ENCODE measurements around the gene C1orf226. TPM values are rescaled to one million over a fixed set of nuclear protein-coding genes. Genes with fewer than 3 reads are reported as not detected.
"Not testable (repeated sequence)": the region's sequence is repeated elsewhere in the genome, so short reads cannot be mapped to it uniquely, and the experiment has no call there.

The C1orf226 gene
- total RNA-seq = 1 to 10 TPM; 5.7 to 9.1 TPM
- long read RNA-seq, donor 1, partial matches to known transcripts = 0 of 3 reads
- long read RNA-seq, donor 1, other reads (novel, unspliced or antisense) = 3 of 3 reads
- long read RNA-seq, donor 2, partial matches to known transcripts = 0 of 10 reads
- long read RNA-seq, donor 2, other reads (novel, unspliced or antisense) = 10 of 10 reads

- intact Hi-C loops (cut with DNase I) = loop anchor here in 1 of 2 donors (10.0 kb wide), 1 partner anchor 327 kb away; no protein-coding TSS in a partner anchor
- no peak for DNase-seq (ENCODE audit: low spot score)
Observed at GRCh38 chr1:162381383-162381782, at the start of gene C1orf226. C1orf226 (plus strand) TSS chr1:162381728; CDS start chr1:162381902, 174 bp downstream.

- intact Hi-C loops (cut with DNase I) = no loop called here
- no peak for DNase-seq (ENCODE audit: low spot score)
Observed at GRCh38 chr1:162333991-162334390, 47.5 kb upstream of the C1orf226 start.

- intact Hi-C loops (cut with DNase I) = no loop called here
- DNase-seq (ENCODE audit: low spot score) = no peak
Observed at GRCh38 chr1:162335126-162335525, 46.4 kb upstream of the C1orf226 start.

GRCh38 chr1:162336621-162337285 is 44.8 kb upstream of the C1orf226 start:
- intact Hi-C loops (cut with DNase I) = no loop called here
- no peak for DNase-seq (ENCODE audit: low spot score)

GRCh38 chr1:162342452-162342983 is 39.0 kb upstream of the C1orf226 start:
- DNase-seq (ENCODE audit: low spot score) = no peak
- intact Hi-C loops (cut with DNase I) = no loop called here

- intact Hi-C loops (cut with DNase I) = no loop called here
- no peak for DNase-seq (ENCODE audit: low spot score)
Observed at GRCh38 chr1:162343470-162343869, 38.1 kb upstream of the C1orf226 start.

- intact Hi-C loops (cut with DNase I) = no loop called here
- no peak for DNase-seq (ENCODE audit: low spot score)
Observed at GRCh38 chr1:162347281-162347680, 34.2 kb upstream of the C1orf226 start.

GRCh38 chr1:162349635-162350330 is 31.7 kb upstream of the C1orf226 start:
- no peak for DNase-seq (ENCODE audit: low spot score)
- intact Hi-C loops (cut with DNase I) = no loop called here

GRCh38 chr1:162351246-162351842 is 30.2 kb upstream of the C1orf226 start:
- intact Hi-C loops (cut with DNase I) = no loop called here
- DNase-seq (ENCODE audit: low spot score) = no peak

GRCh38 chr1:162351874-162352273 is 29.7 kb upstream of the C1orf226 start:
- intact Hi-C loops (cut with DNase I); DNase-seq (ENCODE audit: low spot score): not testable (repeated sequence)

- no peak for DNase-seq (ENCODE audit: low spot score)
- intact Hi-C loops (cut with DNase I) = no loop called here
Observed at GRCh38 chr1:162353078-162353477, 28.4 kb upstream of the C1orf226 start.

- DNase-seq (ENCODE audit: low spot score) = no peak
- intact Hi-C loops (cut with DNase I) = no loop called here
Observed at GRCh38 chr1:162353702-162354101, 27.8 kb upstream of the C1orf226 start.

- DNase-seq (ENCODE audit: low spot score) = no peak
- intact Hi-C loops (cut with DNase I) = no loop called here
Observed at GRCh38 chr1:162357681-162358266, 23.8 kb upstream of the C1orf226 start.

GRCh38 chr1:162358928-162359327 is 22.6 kb upstream of the C1orf226 start:
- DNase-seq (ENCODE audit: low spot score) = no peak
- intact Hi-C loops (cut with DNase I) = no loop called here

- DNase-seq (ENCODE audit: low spot score) = no peak
- intact Hi-C loops (cut with DNase I) = no loop called here
Observed at GRCh38 chr1:162359523-162360236, 21.8 kb upstream of the C1orf226 start.

- no peak for DNase-seq (ENCODE audit: low spot score)
- intact Hi-C loops (cut with DNase I) = no loop called here
Observed at GRCh38 chr1:162360237-162360873, 21.2 kb upstream of the C1orf226 start.

GRCh38 chr1:162360874-162361260 is 20.7 kb upstream of the C1orf226 start:
- no peak for DNase-seq (ENCODE audit: low spot score)
- intact Hi-C loops (cut with DNase I) = no loop called here

GRCh38 chr1:162361349-162361748 is 20.2 kb upstream of the C1orf226 start:
- no peak for DNase-seq (ENCODE audit: low spot score)
- intact Hi-C loops (cut with DNase I) = no loop called here

GRCh38 chr1:162363823-162364222 is 17.7 kb upstream of the C1orf226 start:
- intact Hi-C loops (cut with DNase I) = no loop called here
- no peak for DNase-seq (ENCODE audit: low spot score)
